Endodermal cell (in vitro differentiated cells): ENCODE results near the gene FILIP1L. TPM values are rescaled to one million over a fixed set of nuclear protein-coding genes. Genes with fewer than 3 reads are reported as not detected.

Experiments used
- DNase-seq: peaks from one replicate; pipeline ENCODE4 v3.0.0-alpha.2; 2017
- H3K27ac ChIP-seq: 2 replicates; pipeline ENCODE4 v1.5.1; 2013; ENCODE audit warnings: mild to moderate bottlenecking, low read depth, low read length, moderate library complexity
- H3K27me3 ChIP-seq: 2 replicates; pipeline ENCODE4 v1.6.1; 2013; ENCODE audit warnings: mild to moderate bottlenecking, low read length, moderate library complexity; ENCODE audit not compliant: insufficient read depth, control insufficient read depth, poor library complexity, severe bottlenecking
- H3K36me3 ChIP-seq: 2 replicates; pipeline ENCODE4 v1.7.0; 2013; ENCODE audit warnings: mild to moderate bottlenecking, low read length, moderate library complexity; ENCODE audit not compliant: control insufficient read depth, insufficient read depth
- H3K4me1 ChIP-seq: one replicate; pipeline ENCODE4 v1.7.0; 2013; ENCODE audit warnings: low read length; ENCODE audit not compliant: control insufficient read depth, insufficient read depth
- H3K4me3 ChIP-seq: 2 replicates; pipeline ENCODE4 v1.5.1; 2013; ENCODE audit warnings: mild to moderate bottlenecking, low read length, moderate library complexity
- H3K9ac ChIP-seq: 2 replicates; pipeline ENCODE4 v1.6.1; 2013; ENCODE audit warnings: mild to moderate bottlenecking, low read length, moderate library complexity; ENCODE audit not compliant: poor library complexity, severe bottlenecking; ENCODE audit errors: extremely low read depth
- H3K9me3 ChIP-seq: 2 replicates; pipeline ENCODE4 v1.6.1; 2013; ENCODE audit warnings: mild to moderate bottlenecking, low read length, moderate library complexity; ENCODE audit not compliant: control insufficient read depth
- H3K27ac Mint-ChIP-seq: 2 replicates; pipeline ENCODE4 v1.8.0; 2020; ENCODE audit warnings: mixed read lengths
- H3K27me3 Mint-ChIP-seq: 2 replicates; pipeline ENCODE4 v1.8.0; 2021; ENCODE audit warnings: mild to moderate bottlenecking, mixed read lengths; ENCODE audit not compliant: insufficient read depth
- H3K36me3 Mint-ChIP-seq: 2 replicates; pipeline ENCODE4 v1.8.0; 2020; ENCODE audit warnings: low read depth, mixed read lengths
- H3K4me1 Mint-ChIP-seq: 2 replicates; pipeline ENCODE4 v1.8.0; 2020; ENCODE audit warnings: mixed read lengths
- H3K4me3 Mint-ChIP-seq: 2 replicates; pipeline ENCODE4 v1.8.0; 2020; ENCODE audit warnings: mild to moderate bottlenecking, moderate library complexity, mixed read lengths
- H3K9me3 Mint-ChIP-seq: 2 replicates; pipeline ENCODE4 v1.8.0; 2020; ENCODE audit warnings: mild to moderate bottlenecking, mixed read lengths
- CTCF ChIP-seq: fragments of 200-600 bp; sonication (generic); conservative IDR thresholded peaks from 2 replicates; pipeline ENCODE4 v1.5.0; 2021; ENCODE audit warnings: antibody characterized with exemption, mild to moderate bottlenecking
- WGBS, 2 experiments: methylation state at CpG; one replicate each; pipeline versions ENCODE4 v1.1.5 to v1.1.7; 2013; ENCODE audit warnings: missing lambda C conversion rate in 2 of 2, mixed read lengths in 1 of 2; ENCODE audit not compliant: insufficient coverage in 1 of 2, insufficient read length in 1 of 2; 5-methylcytosine and 5-hydroxymethylcytosine counted together
- total RNA-seq, 2 donors: library from RNA; stranded (reverse); fragmentation: NEBNext Ultra II Directional in 1 of 2; extraction: Animal tissue kit (Norgen Biotek cat#: 25700) in 1 of 2; gene quantifications; 2 replicates in 1 of 2; 3 replicates in 1 of 2; pipeline ENCODE4 v1.2.1, GENCODE V29; 2021

Gene FILIP1L
- total RNA-seq, 2 donors from 2014 or later, result 0.84 to 2.5 TPM

- 81% methylated on average over 1 of the region's 1 CpG; no CpG with 5 or more reads in 1 of the 2 experiments for WGBS, 2 experiments
- H3K27ac Mint-ChIP-seq, result no peak overlapping the region
- H3K4me1 Mint-ChIP-seq, result peaks cover 45% of the 10 kb centered on the region
- H3K27ac ChIP-seq, result no peak overlapping the region
- no peaks in the 10 kb centered on the region for H3K27me3 Mint-ChIP-seq
- peaks cover 1% of the 10 kb centered on the region for H3K36me3 Mint-ChIP-seq
- TF ChIP-seq CTCF, result no peak
- peaks cover 2% of the 10 kb centered on the region for H3K9me3 Mint-ChIP-seq
- no peaks in the 10 kb centered on the region for H3K36me3 ChIP-seq
- DNase-seq, result no peak
- H3K4me3 Mint-ChIP-seq, result no peak overlapping the region
- no peaks in the 10 kb centered on the region for H3K27me3 ChIP-seq
- H3K9me3 ChIP-seq, result no peaks in the 10 kb centered on the region
- H3K4me1 ChIP-seq, result peaks cover 3% of the 10 kb centered on the region
- H3K9ac ChIP-seq, result no peak overlapping the region
- no peak overlapping the region for H3K4me3 ChIP-seq
Measured at GRCh38 chr3:100102757-100103156, 11.5 kb downstream of the FILIP1L start.

GRCh38 chr3:100100425-100100824 is 13.9 kb downstream of the FILIP1L start:
- no peak overlapping the region for H3K4me3 ChIP-seq
- 98% methylated on average over 2 of the region's 2 CpGs; no CpG with 5 or more reads in 1 of the 2 experiments for WGBS, 2 experiments
- H3K27me3 ChIP-seq, result no peaks in the 10 kb centered on the region
- Mint-ChIP-seq H3K36me3 (peaks cover 1% of the 10 kb centered on the region), H3K27ac (no peak overlapping the region), H3K27me3 (no peaks in the 10 kb centered on the region), H3K4me3 (no peak overlapping the region), H3K4me1 (peaks cover 26% of the 10 kb centered on the region), H3K9me3 (peaks cover 2% of the 10 kb centered on the region)
- no peak overlapping the region for H3K9ac ChIP-seq
- TF ChIP-seq CTCF, result no peak
- no peaks in the 10 kb centered on the region for H3K9me3 ChIP-seq
- peaks cover 3% of the 10 kb centered on the region for H3K4me1 ChIP-seq
- no peaks in the 10 kb centered on the region for H3K36me3 ChIP-seq
- no peak overlapping the region for H3K27ac ChIP-seq
- DNase-seq, result no peak

- no peak overlapping the region for H3K27ac ChIP-seq
- H3K36me3 ChIP-seq, result no peaks in the 10 kb centered on the region
- no peak overlapping the region for H3K27ac Mint-ChIP-seq
- WGBS, 2 experiments, result 98 to 100% methylated on average over 1 to 2 of the region's 2 CpGs
- peaks cover 1% of the 10 kb centered on the region for H3K36me3 Mint-ChIP-seq
- no peak overlapping the region for H3K4me3 ChIP-seq
- peaks cover 2% of the 10 kb centered on the region for H3K9me3 Mint-ChIP-seq
- H3K4me3 Mint-ChIP-seq, result no peak overlapping the region
- no peak for TF ChIP-seq CTCF
- H3K9ac ChIP-seq, result no peak overlapping the region
- DNase-seq, result no peak
- no peaks in the 10 kb centered on the region for H3K4me1 ChIP-seq
- H3K9me3 ChIP-seq, result no peaks in the 10 kb centered on the region
- H3K27me3 ChIP-seq, result no peaks in the 10 kb centered on the region
- peaks cover 19% of the 10 kb centered on the region for H3K4me1 Mint-ChIP-seq
- no peaks in the 10 kb centered on the region for H3K27me3 Mint-ChIP-seq
Measured at GRCh38 chr3:100099621-100100020, 14.7 kb downstream of the FILIP1L start.
